ENCODE measurements around the gene KRTCAP2.
A peak's percentile ranks its signal among the peaks of the same experiment; 100 is the strongest.
"Not testable (repeated sequence)": the region's sequence is repeated elsewhere in the genome, so short reads cannot be mapped to it uniquely, and the experiment has no call there.

KRTCAP2 gene

DNA sequence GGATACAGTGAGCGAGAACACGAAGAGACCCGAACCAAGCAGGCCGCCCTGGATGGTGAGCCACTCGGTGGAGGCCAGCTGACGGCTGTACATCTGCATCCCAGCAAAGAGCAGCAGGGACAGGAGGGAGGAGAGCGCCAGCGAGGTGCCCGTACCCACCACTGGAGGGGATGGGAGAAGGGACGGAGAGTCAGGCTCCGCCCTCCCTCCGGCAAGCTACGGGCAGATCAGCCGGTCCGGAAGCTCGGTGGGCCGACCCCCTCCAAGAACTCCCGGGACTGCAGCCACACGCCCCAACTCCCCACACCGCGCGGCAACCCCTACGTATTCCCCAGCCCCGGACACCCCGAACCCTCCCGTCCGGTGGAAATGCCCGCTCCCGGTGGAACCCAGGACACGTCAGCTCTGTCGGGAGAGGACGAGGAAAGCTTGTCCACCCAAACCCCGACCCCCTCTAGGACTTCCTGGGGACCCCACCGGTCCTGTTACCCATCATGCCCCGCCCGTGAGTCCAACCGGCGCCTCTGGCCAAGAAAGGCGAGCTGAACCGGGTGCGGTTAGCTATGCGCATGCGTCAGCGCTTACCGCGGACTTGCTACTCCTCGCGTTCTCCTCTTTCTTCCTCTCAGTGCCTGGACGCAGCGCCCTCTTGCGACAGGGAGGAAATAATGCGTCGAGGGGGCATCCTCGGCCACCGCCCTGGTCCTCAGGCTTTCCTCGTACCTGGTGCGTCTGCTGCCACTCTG lies at the start of gene KRTCAP2:
Gene KRTCAP2, minus strand, starts transcription at position 573 of the 746 bp plus-strand sequence. Its CDS starts 80 bp downstream, at position 493.
- peak; percentile 93 to 94 for DNase-seq (ENCODE audit: low read depth in 2 of 2)

DNA sequence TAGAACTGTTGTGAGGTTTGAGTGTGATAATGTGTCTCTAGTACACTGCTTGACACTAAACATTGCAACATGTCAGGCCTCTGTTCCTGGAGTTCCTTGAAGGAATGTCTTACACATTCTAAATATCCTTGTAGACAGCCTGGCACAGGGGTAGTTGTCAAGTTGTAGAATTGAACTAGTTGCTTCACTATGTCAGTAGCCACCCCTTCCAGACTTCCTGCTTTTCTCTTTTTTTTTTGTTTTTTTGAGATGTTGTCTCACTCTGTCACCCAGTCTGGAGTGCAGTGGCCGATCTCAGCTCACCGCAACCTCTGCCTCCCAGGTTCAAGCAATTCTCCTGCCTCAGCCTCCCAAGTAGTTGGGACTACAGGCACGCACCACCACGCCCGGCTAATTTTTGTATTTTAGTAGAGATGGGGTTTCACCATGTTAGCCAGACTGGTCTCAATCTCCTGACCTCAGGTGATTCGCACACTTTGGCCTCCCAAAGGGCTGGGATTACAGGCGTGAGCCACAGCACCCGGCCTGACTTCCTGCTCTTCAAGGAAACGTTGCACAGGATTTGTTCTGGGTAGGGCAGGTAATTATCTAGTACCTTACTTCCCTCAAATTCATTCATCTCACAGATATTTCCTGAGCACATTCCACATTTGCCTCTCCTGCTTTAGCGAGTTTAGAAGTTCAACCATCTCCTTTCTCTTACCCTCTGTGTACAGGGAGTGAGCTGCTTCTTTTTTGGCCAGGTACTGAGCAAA lies 47.3 kb upstream of the KRTCAP2 start:
- DNase-seq (ENCODE audit: low read depth in 2 of 2): not testable (repeated sequence)

GRCh38 chr1:155219592-155220031 lies 46.5 kb upstream of the KRTCAP2 start:
- no peak for DNase-seq (ENCODE audit: low read depth in 2 of 2)

DNA sequence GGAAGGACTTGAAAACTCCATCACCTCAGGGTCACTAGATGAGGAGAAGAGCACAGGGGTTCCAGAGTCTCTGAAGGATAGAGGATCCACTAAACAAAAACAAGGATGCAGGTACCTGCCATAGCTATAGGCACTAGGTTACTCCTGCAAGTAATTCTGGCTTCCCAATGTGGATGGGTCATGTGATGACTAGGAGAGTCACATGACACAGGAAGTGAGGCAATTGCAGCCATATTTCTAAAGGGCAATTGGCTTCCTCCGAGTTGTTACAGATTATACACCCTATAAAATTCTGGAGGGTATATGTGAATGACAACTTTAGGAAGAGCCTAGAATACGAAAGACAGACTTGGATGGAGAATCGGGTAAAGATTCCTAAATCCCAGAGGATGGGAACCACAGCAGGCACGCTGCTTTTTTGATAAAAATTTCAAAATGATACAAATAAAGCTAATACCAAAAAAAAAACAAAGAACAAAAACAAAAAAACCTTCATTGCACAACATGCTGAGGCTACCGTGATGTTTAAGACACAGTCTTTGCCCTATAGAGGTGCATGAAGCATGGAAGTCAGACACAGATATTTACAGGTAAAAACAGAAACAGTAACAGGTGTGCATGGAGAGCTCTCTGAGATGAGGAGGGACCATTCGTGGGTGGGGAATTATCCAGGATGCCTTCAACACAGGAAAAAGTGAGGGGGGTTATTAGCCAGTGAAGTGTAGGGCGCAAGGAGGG lies 45.9 kb upstream of the KRTCAP2 start:
- no peak for DNase-seq (ENCODE audit: low read depth in 2 of 2)

DNA sequence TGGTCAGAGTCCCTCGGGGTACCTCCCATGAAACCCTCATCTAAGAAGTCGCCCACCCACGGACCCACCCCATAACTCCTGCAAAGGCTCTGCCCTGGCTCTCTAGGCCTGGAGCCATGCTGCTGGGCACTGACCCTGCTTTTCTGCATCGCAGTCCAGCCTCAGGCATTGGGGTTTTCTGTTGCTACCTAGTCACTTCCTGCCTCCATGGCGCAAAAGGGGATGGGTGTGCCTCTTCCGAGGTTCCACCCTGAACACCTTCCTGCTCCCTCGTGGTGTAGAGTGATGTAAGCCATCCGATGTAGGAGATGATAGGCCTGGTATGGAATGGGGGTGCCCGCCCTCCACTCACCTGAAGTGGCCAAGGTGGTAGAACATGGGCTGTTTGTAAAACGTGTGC lies 41.6 kb upstream of the KRTCAP2 start:
- DNase-seq (ENCODE audit: low read depth in 2 of 2): not testable (repeated sequence)

GRCh38 chr1:155212051-155212440 lies 38.9 kb upstream of the KRTCAP2 start:
- DNase-seq (ENCODE audit: low read depth in 2 of 2): not testable (repeated sequence)

GRCh38 chr1:155211381-155212050 lies 38.4 kb upstream of the KRTCAP2 start:
- not testable (repeated sequence) for DNase-seq (ENCODE audit: low read depth in 2 of 2)

DNA sequence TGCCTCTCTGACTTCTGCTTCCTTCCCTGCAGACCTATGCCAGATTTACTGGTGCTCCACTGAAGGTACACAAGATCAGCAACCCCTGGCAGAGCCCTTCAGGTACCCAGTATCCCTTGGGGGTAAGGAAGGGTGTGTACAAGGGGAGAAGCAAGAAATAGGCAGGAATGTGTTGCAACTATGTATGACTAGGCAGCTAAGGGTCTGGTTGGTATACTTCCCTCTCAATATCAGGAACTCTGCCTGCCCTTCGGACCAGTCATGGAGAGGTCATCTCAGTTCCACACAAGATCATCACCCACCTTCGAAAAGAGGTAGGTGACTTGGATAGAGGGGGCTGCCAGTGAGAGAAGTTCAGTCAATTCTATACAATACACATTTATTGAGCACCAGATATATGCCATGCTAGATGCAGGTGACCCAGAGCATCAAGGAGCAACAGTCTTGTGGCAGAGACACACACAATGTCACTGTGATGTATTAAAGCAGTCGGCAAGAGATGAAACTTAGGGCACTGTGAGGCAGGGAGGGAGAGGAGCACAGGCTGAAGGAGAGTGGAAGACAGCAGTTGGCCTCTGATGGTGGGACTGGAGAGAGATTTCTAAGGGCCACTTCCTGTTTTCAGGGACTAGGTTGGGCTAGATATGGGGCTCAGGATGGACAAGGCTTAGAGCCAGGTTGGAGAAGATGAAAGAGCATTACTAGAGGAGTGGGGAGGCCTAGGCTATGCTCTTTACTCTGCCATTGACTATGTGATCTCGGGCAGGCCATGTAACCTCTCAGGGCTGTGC lies 37.4 kb upstream of the KRTCAP2 start:
- no peak for DNase-seq (ENCODE audit: low read depth in 2 of 2)

DNA sequence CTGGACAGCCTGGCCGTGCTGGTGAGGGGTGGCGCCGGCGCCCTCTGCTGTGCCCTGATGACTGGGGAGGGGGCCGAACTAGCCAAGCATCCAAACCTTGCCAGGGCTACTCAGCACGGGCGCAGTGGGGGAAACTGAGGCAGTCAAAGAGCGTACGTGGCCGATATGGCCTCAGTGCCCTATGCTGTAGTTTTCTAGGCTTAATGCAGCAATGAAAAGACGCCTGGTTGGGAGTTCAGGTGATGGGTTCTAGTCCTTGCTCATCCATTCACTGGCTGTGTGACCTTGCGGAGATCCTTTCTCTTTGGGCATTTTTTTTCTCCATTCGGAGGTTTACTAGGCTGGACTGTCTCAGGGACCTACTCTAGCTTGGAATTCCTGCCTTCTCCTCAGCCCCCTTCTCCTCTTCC lies 36.2 kb upstream of the KRTCAP2 start:
- DNase-seq (ENCODE audit: low read depth in 2 of 2): no peak

DNA sequence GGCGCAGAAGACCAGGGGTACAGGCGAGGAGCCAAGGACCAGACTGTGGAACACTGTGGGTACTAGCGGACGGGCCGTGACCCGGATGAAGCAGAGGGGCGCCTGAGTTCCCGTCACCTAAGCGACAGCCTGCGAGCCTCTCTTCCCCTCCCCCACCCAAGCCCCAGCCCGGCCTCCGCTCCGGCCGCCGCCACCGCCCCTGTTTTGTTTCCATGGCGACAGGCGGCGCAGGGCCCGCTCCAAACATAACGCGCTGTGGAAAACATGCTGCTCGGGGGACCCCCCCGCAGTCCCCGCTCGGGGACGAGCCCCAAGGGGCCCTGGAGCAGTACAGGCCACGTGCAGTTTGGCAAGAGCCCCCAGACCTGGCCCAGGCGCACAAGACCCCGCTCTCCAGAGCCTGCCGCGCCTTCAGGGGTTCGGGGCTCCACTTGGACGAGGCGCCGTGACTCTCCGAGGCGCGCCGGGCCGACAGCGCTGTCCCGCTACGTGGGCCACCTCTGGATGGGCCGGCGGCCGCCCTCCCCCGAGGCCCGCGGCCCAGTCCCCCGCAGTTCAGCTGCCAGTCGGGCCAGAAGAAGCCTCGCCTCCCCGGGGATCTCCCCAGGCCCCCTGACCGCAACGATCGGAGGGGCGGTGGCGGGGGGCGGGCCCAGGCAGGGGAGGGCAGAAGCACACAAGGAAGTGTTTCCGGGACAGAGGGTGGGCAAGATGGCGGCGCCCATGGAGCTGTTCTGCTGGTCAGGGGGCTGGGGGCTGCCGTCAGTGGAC lies 35.6 kb upstream of the KRTCAP2 start, which contains the start of gene MTX1:
Gene MTX1, plus strand, starts transcription at position 155 of the 771 bp plus-strand sequence. Its CDS starts 110 bp downstream, at position 265.
- peak; percentile 72 to 80 for DNase-seq (ENCODE audit: low read depth in 2 of 2)

GRCh38 chr1:155207806-155208540 lies 34.9 kb upstream of the KRTCAP2 start, which contains the start of gene THBS3:
Gene THBS3, minus strand, starts transcription at chr1:155207897. Its CDS starts 21 bp downstream, at chr1:155207876.
- DNase-seq (ENCODE audit: low read depth in 2 of 2): no peak

DNA sequence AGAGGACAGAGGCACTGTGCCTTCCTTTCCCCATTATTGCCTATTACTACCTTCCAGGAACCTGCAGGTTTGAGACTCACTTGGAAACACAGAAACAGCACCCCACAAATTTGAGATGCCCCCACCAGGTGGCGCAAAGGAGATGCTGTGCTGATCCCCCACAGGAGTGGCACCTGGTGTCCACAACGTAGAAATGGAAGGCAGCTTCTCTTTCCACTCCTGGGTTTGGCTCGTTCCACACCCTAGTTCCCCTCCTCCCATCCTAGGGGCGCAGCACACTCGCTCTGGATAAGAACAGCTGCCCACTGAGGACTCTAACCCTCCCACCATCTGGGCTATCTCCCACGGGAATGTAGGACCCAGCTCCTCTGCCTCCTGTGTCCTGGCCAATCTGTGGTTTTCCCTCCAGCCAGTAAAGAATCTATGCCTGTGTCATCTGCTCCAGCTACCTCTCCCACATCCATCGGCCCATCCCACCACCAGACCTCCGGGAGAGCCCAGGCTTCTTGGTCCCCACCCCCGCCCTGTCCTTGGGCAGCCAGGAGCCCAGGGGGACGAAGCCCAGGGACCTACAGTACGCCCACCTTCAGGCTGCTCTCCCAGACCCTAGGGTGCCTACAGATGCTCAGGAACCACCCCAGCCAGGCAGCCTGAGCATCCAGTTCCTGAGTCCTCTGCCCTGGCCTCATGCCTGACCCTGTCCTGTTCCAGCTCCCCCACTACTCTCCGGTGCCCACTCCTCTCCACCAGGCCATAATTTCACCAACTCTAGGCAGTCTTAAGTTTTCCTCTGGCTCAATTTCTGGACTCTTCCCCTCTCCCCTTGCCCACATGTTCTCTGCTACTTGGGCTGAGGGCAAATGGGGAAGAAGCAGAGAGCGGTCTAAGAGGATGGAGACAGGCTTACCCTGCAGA lies 34.0 kb upstream of the KRTCAP2 start:
- peak; percentile 78 to 89 for DNase-seq (ENCODE audit: low read depth in 2 of 2)

DNA sequence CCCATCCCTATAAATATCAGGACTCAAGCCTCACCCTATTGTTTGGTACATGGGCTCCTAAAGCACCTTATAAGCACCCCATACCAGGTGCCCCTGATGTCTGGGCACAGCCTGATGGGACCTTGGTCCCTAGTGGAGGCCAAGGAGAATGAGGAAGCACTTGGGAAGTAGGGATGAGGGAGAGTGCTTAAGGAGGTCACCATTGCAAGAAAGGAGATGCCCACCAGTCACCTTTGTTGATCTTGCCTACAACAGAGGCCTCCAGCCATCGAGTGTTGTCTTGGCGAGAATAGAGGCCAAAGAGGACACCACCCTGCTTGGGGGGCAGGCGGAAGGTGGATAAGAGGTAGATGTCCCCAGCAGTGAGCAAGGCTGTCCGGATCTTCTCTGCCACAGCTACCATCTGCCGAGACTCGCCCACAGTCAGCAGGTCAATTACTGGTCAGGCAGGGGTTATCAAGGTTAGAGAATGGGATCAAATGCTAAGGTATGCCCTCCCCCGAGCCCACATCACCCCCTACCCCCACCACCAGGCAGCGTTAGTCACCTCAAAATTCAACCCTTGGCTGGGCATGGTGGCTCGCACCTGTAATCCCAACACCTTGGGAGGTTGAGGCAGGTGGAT lies 33.0 kb upstream of the KRTCAP2 start:
- no peak for DNase-seq (ENCODE audit: low read depth in 2 of 2)

DNA sequence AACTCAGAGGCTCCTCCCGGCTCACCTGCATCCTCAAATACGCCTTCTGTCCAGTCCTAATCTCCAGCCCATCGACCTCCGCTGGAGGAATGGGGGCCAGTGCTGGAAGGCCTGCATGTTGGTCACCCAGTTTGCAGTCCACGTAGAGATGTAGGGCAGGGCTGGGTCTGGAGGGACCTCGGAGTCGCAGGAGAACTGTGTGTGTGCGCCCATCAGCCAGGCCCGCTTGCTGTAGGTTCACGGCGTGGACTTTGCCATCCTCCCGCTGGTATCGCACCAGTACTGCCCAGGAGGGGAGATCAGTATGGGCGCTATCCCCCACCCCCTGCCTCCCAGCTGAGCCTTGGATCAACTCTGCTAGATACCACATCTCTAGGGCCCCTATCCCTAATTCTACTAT lies 31.9 kb upstream of the KRTCAP2 start:
- DNase-seq (ENCODE audit: low read depth in 2 of 2): no peak

- no peak for DNase-seq (ENCODE audit: low read depth in 2 of 2)
Observed at GRCh38 chr1:155202731-155203515, 29.8 kb upstream of the KRTCAP2 start.

GRCh38 chr1:155202198-155202597 lies 29.1 kb upstream of the KRTCAP2 start:
- DNase-seq (ENCODE audit: low read depth in 2 of 2): no peak

DNA sequence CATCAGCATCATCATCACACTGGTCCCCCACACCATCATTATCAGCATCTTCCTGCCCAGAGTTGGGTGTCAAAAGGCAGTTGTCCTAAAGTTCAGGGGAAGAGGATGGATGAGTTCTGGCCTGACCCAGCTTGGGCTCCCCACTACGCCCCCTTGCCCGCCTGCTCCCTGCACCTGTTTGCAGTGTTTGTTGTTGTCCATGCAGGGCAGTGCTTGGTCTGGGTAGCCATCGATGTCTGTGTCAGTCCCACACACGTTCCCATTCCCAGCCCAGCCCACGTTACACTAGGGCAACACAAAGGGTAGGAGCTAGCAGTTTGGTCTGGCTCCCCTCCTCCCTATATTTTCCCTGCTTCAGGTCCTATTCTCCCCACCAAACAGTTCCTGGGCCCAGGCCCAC lies 27.8 kb upstream of the KRTCAP2 start:
- DNase-seq (ENCODE audit: low read depth in 2 of 2): no peak
